ENCODE measurements around the gene ARHGEF4.

The ARHGEF4 gene

GRCh38 chr2:130933501-130933900, 96.8 kb downstream of the ARHGEF4 start:
- Mint-ChIP-seq H3K4me3 (no peak overlapping the region), H3K36me3 (ENCODE audit: low read depth) (no peaks in the 10 kb centered on the region), H3K9me3 (peaks cover 5% of the 10 kb centered on the region), H3K27ac (no peak overlapping the region), H3K4me1 (ENCODE audit: low read depth) (no peaks in the 10 kb centered on the region), H3K27me3 (ENCODE audit: low read depth) (peaks cover 3% of the 10 kb centered on the region)
- no peak for DNase-seq (ENCODE audit: low spot score)

- H3K27me3 Mint-ChIP-seq (ENCODE audit: low read depth) = no peaks in the 10 kb centered on the region
These were observed 99.7 kb downstream of the ARHGEF4 start for GRCh38 chr2:130936451-130936850.

GRCh38 chr2:130947967-130948366, 111.3 kb downstream of the ARHGEF4 start:
- no peak overlapping the region for H3K4me3 Mint-ChIP-seq
- peaks cover 2% of the 10 kb centered on the region for H3K27me3 Mint-ChIP-seq (ENCODE audit: low read depth)
- no peaks in the 10 kb centered on the region for H3K36me3 Mint-ChIP-seq (ENCODE audit: low read depth)
- peaks cover 22% of the 10 kb centered on the region for H3K9me3 Mint-ChIP-seq
- no peak for DNase-seq (ENCODE audit: low spot score)
- no peak overlapping the region for H3K27ac Mint-ChIP-seq
- peaks cover 8% of the 10 kb centered on the region for H3K4me1 Mint-ChIP-seq (ENCODE audit: low read depth)

More at GRCh38 chr2:130936451-130936850, 99.7 kb downstream of the ARHGEF4 start:
- H3K36me3 Mint-ChIP-seq (ENCODE audit: low read depth) = no peaks in the 10 kb centered on the region
- H3K27ac Mint-ChIP-seq = no peak overlapping the region
- no peak for DNase-seq (ENCODE audit: low spot score)
- H3K4me1 Mint-ChIP-seq (ENCODE audit: low read depth) = no peaks in the 10 kb centered on the region
- no peak overlapping the region for H3K4me3 Mint-ChIP-seq
- peaks cover 5% of the 10 kb centered on the region for H3K9me3 Mint-ChIP-seq

GRCh38 chr2:130949954-130950353, 113.2 kb downstream of the ARHGEF4 start:
- H3K36me3 Mint-ChIP-seq (ENCODE audit: low read depth) = no peaks in the 10 kb centered on the region

GRCh38 chr2:130951018-130951417, 114.3 kb downstream of the ARHGEF4 start:
- no peak for DNase-seq (ENCODE audit: low spot score)
- peaks cover 8% of the 10 kb centered on the region for H3K4me1 Mint-ChIP-seq (ENCODE audit: low read depth)
- H3K27ac Mint-ChIP-seq = no peak overlapping the region
- no peaks in the 10 kb centered on the region for H3K36me3 Mint-ChIP-seq (ENCODE audit: low read depth)
- H3K27me3 Mint-ChIP-seq (ENCODE audit: low read depth) = peaks cover 5% of the 10 kb centered on the region
- H3K4me3 Mint-ChIP-seq = no peak overlapping the region
- H3K9me3 Mint-ChIP-seq = peaks cover 14% of the 10 kb centered on the region

More at GRCh38 chr2:130949954-130950353, 113.2 kb downstream of the ARHGEF4 start:
- no peak overlapping the region for H3K27ac Mint-ChIP-seq
- H3K9me3 Mint-ChIP-seq = peaks cover 15% of the 10 kb centered on the region
- peaks cover 8% of the 10 kb centered on the region for H3K4me1 Mint-ChIP-seq (ENCODE audit: low read depth)
- no peak overlapping the region for H3K4me3 Mint-ChIP-seq
- peaks cover 5% of the 10 kb centered on the region for H3K27me3 Mint-ChIP-seq (ENCODE audit: low read depth)
- DNase-seq (ENCODE audit: low spot score) = no peak

GRCh38 chr2:130954873-130955272, 118.2 kb downstream of the ARHGEF4 start:
- peaks cover 8% of the 10 kb centered on the region for H3K27me3 Mint-ChIP-seq (ENCODE audit: low read depth)
- no peak for DNase-seq (ENCODE audit: low spot score)
- no peaks in the 10 kb centered on the region for H3K36me3 Mint-ChIP-seq (ENCODE audit: low read depth)
- no peak overlapping the region for H3K27ac Mint-ChIP-seq
- H3K9me3 Mint-ChIP-seq = peaks cover 14% of the 10 kb centered on the region
- no peak overlapping the region for H3K4me3 Mint-ChIP-seq
- H3K4me1 Mint-ChIP-seq (ENCODE audit: low read depth) = peaks cover 8% of the 10 kb centered on the region

GRCh38 chr2:130957915-130958314, 121.2 kb downstream of the ARHGEF4 start:
- peaks cover 14% of the 10 kb centered on the region for H3K9me3 Mint-ChIP-seq

GRCh38 chr2:130963196-130963848, 126.6 kb downstream of the ARHGEF4 start:
- no peak overlapping the region for H3K27ac Mint-ChIP-seq

More at GRCh38 chr2:130957915-130958314, 121.2 kb downstream of the ARHGEF4 start:
- no peaks in the 10 kb centered on the region for H3K4me1 Mint-ChIP-seq (ENCODE audit: low read depth)
- no peak overlapping the region for H3K4me3 Mint-ChIP-seq
- H3K27me3 Mint-ChIP-seq (ENCODE audit: low read depth) = peaks cover 26% of the 10 kb centered on the region
- no peak overlapping the region for H3K27ac Mint-ChIP-seq
- H3K36me3 Mint-ChIP-seq (ENCODE audit: low read depth) = no peaks in the 10 kb centered on the region
- DNase-seq (ENCODE audit: low spot score) = no peak

GRCh38 chr2:130963849-130964793, 127.4 kb downstream of the ARHGEF4 start:
- no peaks in the 10 kb centered on the region for H3K36me3 Mint-ChIP-seq (ENCODE audit: low read depth)
- H3K4me1 Mint-ChIP-seq (ENCODE audit: low read depth) = peaks cover 6% of the 10 kb centered on the region
- H3K27ac Mint-ChIP-seq = peak overlapping the region; percentile 50
- no peaks in the 10 kb centered on the region for H3K9me3 Mint-ChIP-seq
- H3K4me3 Mint-ChIP-seq = peak overlapping the region; percentile 62
- H3K27me3 Mint-ChIP-seq (ENCODE audit: low read depth) = peaks cover 52% of the 10 kb centered on the region
- DNase-seq (ENCODE audit: low spot score) = no peak

More at GRCh38 chr2:130963196-130963848, 126.6 kb downstream of the ARHGEF4 start:
- DNase-seq (ENCODE audit: low spot score) = no peak
- peaks cover 6% of the 10 kb centered on the region for H3K4me1 Mint-ChIP-seq (ENCODE audit: low read depth)
- no peak overlapping the region for H3K4me3 Mint-ChIP-seq
- peaks cover 54% of the 10 kb centered on the region for H3K27me3 Mint-ChIP-seq (ENCODE audit: low read depth)
- no peaks in the 10 kb centered on the region for H3K9me3 Mint-ChIP-seq
- no peaks in the 10 kb centered on the region for H3K36me3 Mint-ChIP-seq (ENCODE audit: low read depth)

GRCh38 chr2:130964931-130965330, 128.2 kb downstream of the ARHGEF4 start:
- H3K27me3 Mint-ChIP-seq (ENCODE audit: low read depth) = peaks cover 52% of the 10 kb centered on the region
- H3K9me3 Mint-ChIP-seq = no peaks in the 10 kb centered on the region
- H3K4me1 Mint-ChIP-seq (ENCODE audit: low read depth) = peaks cover 6% of the 10 kb centered on the region
- no peak overlapping the region for H3K4me3 Mint-ChIP-seq
- no peak for DNase-seq (ENCODE audit: low spot score)
- no peaks in the 10 kb centered on the region for H3K36me3 Mint-ChIP-seq (ENCODE audit: low read depth)
- H3K27ac Mint-ChIP-seq = no peak overlapping the region

- DNase-seq (ENCODE audit: low spot score) = no peak
- H3K27me3 Mint-ChIP-seq (ENCODE audit: low read depth) = peaks cover 49% of the 10 kb centered on the region
- H3K36me3 Mint-ChIP-seq (ENCODE audit: low read depth) = no peaks in the 10 kb centered on the region
- no peak overlapping the region for H3K27ac Mint-ChIP-seq
- no peaks in the 10 kb centered on the region for H3K9me3 Mint-ChIP-seq
- H3K4me3 Mint-ChIP-seq = no peak overlapping the region
- peaks cover 6% of the 10 kb centered on the region for H3K4me1 Mint-ChIP-seq (ENCODE audit: low read depth)
These were observed 129.5 kb downstream of the ARHGEF4 start for GRCh38 chr2:130966149-130966774.

GRCh38 chr2:130966775-130967490, 130.2 kb downstream of the ARHGEF4 start:
- Mint-ChIP-seq H3K9me3 (no peaks in the 10 kb centered on the region), H3K4me1 (ENCODE audit: low read depth) (peaks cover 6% of the 10 kb centered on the region), H3K36me3 (ENCODE audit: low read depth) (no peaks in the 10 kb centered on the region), H3K27ac (no peak overlapping the region), H3K27me3 (ENCODE audit: low read depth) (peaks cover 44% of the 10 kb centered on the region), H3K4me3 (no peak overlapping the region)
- DNase-seq (ENCODE audit: low spot score) = no peak

- peak; percentile 26 for DNase-seq (ENCODE audit: low spot score)
- no peak overlapping the region for H3K27ac Mint-ChIP-seq
- H3K36me3 Mint-ChIP-seq (ENCODE audit: low read depth) = no peaks in the 10 kb centered on the region
- H3K4me1 Mint-ChIP-seq (ENCODE audit: low read depth) = peaks cover 5% of the 10 kb centered on the region
- peaks cover 3% of the 10 kb centered on the region for H3K27me3 Mint-ChIP-seq (ENCODE audit: low read depth)
- H3K4me3 Mint-ChIP-seq = no peak overlapping the region
- H3K9me3 Mint-ChIP-seq = no peaks in the 10 kb centered on the region
These were observed 135.7 kb downstream of the ARHGEF4 start for GRCh38 chr2:130972410-130972809.
